SIG-M5 treated with dmso at 0.1 percent for 504 hours (cell line): Measurements from ENCODE around the gene DNAAF2.
"Not testable (repeated sequence)": the region's sequence is repeated elsewhere in the genome, so short reads cannot be mapped to it uniquely, and the experiment has no call there.

Source experiments
- DNase-seq: peaks from one replicate; lab custom pipeline; 2025; ENCODE audit not compliant: unreplicated experiment; lab: John Stamatoyannopoulos, UW

The DNAAF2 gene

DNA sequence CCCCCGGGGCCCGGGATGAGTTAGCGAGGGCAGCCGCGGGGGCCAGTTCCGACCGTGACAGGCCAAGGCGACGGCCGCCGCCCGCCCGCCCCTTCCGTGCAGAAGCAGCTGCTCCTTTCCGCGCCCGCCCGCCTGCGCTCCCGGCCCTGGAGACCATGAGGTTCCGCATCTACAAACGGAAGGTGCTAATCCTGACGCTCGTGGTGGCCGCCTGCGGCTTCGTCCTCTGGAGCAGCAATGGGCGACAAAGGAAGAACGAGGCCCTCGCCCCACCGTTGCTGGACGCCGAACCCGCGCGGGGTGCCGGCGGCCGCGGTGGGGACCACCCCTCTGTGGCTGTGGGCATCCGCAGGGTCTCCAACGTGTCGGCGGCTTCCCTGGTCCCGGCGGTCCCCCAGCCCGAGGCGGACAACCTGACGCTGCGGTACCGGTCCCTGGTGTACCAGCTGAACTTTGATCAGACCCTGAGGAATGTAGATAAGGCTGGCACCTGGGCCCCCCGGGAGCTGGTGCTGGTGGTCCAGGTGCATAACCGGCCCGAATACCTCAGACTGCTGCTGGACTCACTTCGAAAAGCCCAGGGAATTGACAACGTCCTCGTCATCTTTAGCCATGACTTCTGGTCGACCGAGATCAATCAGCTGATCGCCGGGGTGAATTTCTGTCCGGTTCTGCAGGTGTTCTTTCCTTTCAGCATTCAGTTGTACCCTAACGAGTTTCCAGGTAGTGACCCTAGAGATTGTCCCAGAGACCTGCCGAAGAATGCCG is 13.7 kb downstream of the DNAAF2 start:
- peak; percentile 52 for DNase-seq

DNA sequence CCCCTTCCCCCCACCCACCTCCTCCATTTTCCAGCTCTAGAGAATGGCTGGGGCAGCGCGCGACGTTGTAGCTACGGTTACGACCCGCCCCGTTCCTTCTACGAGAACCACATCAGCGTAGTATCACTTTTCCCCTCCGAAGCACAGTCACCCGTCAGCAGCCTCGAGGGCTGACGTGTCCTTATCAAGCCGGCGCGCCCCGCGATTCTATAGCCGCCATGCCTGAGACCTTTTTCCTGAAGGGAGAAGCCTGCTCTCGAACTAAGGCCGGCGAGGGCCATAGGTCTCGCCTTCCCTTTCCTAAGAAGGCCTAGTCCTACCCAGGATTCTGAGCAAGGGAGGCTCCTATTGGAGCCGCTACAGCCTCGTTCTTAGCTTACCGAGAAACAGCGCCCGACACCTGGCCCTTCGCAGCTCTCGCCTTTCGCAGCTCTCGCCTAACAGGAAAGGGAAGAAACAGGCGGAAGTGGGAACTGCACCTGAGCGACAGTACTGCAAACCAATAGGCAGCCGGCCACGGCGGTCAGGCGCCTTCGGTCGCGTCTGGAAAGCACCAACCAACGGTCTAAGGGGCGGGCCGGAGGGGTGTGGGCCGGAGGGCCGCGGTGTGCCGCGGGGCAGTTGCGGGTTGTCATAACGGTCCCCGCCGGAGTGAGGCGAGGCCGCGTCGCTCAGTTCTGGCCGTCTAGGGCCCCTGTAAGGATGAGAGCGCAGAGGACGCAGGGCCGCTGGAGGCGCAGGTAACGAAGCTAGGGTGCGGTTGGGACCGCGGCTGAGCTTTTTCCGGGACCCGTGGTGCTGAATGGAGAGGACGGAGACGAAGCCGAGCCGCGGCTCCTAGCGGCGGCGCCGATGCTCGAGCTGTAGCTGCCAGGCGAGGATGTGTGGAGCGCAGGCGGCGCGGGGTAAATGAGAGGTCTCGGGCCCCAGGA is 14.6 kb downstream of the DNAAF2 start, which contains the start of the genes MGAT2 and RPL36AL:
TSS of gene MGAT2 (plus strand) at position 618 of the 932 bp plus-strand sequence. CDS start 470 bp downstream, outside the sequence.
TSS of gene RPL36AL (minus strand) at position 445 of the 932 bp plus-strand sequence. CDS start 1,522 bp downstream, outside the sequence.
- peak; percentile 97 for DNase-seq

DNA sequence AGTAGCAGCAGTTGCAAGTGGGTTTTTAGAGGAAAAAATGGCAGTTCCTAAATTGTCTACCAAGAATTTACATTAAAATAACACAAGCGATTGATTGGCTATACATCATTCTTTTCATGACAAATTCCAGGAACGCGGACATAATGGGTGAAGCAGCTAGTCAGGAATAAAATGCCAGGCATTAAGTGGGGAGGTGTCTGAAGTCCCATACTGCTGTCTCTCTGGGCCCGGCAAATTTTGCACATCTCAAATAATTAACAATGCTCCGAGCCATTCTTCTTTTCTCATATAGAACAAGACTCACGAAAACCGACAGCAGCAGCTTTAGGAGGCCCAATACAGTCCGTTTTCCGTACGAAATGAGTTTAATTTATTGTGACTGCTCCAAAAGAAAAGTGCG is 15.3 kb downstream of the DNAAF2 start:
- DNase-seq, result no peak

DNA sequence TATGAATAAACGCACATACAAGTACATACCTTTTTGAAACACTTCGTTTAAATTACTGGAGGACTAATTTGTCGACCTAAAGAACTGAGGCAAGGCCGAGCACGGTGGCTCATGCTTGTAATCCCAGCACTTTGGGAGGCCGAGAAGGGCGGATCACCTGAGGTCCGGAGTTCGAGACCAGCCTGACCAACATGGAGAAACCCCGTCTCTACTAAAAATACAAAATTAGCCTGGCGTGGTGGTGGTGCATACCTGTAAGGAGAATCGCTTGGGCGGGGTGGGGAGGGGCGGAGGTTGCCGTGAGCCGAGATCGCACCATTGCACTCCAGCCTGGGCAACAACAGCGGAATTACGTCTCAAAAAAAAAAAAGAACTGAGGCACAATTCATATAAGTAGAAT is 15.8 kb downstream of the DNAAF2 start:
- not testable (repeated sequence) for DNase-seq

DNA sequence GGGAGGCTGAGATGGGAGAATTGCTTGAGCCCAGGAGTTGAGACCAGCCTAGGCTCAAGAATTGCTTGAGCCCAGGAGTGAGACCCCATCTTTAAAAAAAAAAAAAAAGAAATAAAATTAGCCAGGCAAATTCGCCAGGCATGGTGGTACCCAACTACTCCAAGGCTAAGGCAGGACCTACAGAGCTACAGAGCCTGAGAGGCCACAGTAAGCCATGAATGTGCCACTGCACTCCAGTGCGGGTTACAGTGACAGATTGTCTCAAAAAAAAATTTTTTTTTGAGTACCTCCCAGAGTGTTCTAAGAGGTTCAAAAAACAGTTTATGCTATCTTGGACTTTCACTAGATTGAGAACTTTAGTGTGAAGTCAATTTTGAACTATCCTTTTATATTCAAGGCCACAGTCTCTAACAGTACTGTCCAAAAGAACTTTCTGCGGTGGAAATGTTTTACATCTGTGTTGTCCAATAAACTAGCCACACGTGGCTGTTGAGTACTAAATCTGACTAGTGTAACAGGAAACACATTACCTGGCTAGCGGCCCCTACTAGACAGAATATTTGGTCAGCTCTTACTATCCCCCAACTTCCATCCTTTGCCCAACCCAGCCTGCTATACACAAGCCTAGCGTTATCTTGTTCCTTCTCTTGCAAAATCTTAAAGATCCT is 17.1 kb downstream of the DNAAF2 start:
- DNase-seq, result no peak

DNA sequence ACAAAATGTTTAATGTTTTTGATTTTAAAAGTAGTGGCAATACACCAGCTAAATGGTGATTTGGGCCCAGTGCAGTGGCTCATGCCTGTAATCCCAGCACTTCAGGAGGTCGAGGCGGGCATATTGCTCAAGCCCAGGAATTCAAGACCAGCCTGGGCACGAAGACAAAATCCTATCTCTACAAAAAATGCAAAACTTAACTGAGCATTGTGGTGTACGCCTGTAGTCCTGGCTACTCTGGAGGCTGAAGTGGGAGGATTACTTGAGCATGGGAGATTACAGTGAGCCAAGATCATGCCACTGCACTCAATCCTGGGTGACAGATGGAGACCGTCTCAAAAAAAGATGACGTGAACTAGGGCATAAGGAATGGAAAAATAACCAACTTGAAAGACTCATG is 19.3 kb downstream of the DNAAF2 start:
- DNase-seq, result no peak

DNA sequence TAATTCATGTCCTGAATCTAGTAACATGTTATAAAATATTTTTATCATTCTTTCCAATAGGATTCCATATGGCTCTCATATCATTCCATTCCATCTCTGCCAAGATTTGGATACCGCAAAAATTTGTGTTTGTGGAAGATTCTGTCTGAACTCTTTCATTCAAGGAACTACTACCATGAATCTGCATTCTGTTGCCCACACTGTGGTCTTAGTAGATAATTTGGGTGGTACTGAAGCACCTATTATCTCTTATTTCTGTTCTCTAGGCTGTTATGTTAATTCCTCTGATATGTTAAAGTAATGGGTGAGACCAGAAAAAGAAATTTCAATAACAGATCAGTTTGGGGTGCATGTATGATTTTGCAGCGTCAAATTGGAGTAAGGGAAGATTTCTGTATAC is 20.8 kb downstream of the DNAAF2 start:
- DNase-seq, result no peak

DNA sequence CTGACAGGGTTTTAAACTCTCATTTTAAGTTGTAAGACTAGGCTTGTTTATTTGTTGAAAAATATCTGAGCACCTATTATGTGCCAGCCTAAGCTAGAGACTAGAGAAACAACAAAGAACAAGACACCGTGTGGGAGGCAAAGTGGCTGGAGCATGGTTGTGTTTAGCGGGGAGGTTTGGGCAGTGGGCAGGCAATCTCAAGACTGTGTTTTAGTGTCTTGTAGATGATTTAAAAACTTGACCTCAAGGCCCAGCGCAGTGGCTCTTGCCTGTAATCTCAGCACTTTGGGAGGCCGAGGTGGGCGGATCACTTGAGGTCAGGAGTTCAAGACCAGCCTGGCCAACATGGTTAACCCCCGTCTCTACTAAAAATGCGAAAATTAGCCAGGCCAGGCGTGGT is 22.4 kb downstream of the DNAAF2 start:
- DNase-seq, result no peak

DNA sequence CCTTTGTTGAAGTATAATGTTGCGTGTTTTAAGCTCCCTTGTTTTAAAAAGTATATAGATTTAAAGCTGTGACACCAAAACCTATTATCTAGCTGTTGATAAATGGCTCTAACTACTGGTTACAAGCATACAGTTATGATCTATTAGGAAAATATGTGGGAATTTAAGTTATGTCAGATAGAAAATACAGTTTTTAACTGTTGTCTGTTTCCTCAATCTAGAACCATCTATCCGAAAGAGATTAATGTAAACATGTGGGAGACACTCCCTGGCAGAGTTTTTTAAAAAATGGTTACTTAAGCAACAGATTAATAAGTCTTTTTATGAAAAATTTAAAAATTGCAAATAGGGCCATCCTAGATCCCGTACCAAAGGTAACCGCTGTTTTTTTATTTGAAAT is 22.8 kb downstream of the DNAAF2 start:
- DNase-seq, result no peak

DNA sequence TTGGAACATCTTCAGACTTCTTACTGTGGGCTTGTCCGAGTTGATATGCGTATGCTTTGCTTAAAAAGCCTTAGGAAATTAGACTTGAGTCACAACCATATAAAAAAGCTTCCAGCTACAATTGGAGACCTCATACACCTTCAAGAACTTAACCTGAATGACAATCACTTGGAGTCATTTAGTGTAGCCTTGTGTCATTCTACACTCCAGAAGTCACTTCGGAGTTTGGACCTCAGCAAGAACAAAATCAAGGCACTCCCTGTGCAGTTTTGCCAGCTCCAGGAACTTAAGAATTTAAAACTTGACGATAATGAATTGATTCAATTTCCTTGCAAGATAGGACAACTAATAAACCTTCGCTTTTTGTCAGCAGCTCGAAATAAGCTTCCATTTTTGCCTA is 27.5 kb downstream of the DNAAF2 start:
- no peak for DNase-seq

DNA sequence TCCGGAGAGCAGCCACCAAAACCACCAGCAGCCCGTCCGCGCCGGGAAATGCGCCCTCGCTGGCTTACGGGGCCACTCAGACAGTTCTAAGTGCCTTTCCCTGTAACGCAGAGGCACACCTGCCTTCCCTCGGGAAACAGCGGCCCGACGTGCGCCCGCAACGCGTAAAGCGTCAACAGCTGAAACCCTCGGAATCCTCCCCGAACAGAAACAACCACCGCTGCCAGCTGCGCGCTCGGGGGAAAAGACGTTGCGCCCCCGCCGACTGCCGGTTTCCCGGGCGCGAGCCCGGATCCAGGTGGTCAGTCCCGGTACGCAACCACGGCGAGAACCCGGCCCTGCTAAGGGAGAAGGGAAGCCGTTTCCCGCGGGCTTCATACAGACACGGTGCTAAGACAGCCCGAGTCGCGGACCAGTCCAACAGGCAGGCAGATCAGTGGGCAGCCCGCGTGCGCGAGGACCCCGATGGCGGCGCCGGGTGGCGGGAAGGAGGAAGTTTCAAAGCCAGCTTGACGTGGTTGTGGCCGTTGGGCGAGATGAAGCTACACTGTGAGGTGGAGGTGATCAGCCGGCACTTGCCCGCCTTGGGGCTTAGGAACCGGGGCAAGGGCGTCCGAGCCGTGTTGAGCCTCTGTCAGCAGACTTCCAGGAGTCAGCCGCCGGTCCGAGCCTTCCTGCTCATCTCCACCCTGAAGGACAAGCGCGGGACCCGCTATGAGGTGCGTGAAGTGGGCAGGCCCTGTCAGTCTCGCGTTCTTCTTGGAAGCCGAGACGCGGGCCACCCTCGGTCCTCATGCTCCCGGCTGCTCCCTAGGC is 36.4 kb downstream of the DNAAF2 start, which contains the start of gene LRR1:
TSS of gene LRR1 (plus strand) at position 456 of the 816 bp plus-strand sequence. CDS start at position 537, 81 bp downstream.
- peak; percentile 75 for DNase-seq

DNA sequence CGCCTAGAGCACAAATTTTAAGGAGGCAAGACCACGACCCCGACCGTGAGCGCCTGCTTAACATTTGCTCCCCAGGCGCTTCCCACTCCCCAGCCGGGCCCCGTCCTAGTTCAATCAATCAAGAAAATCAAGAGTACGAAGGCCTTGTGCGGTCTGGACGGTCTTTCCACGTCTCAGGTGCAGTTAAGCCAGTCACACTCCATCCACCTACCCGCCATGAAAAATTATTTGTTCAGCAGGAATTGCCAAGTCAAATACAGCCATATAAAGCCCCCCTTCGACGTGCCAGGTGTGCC is 36.9 kb downstream of the DNAAF2 start:
- DNase-seq, result no peak

DNA sequence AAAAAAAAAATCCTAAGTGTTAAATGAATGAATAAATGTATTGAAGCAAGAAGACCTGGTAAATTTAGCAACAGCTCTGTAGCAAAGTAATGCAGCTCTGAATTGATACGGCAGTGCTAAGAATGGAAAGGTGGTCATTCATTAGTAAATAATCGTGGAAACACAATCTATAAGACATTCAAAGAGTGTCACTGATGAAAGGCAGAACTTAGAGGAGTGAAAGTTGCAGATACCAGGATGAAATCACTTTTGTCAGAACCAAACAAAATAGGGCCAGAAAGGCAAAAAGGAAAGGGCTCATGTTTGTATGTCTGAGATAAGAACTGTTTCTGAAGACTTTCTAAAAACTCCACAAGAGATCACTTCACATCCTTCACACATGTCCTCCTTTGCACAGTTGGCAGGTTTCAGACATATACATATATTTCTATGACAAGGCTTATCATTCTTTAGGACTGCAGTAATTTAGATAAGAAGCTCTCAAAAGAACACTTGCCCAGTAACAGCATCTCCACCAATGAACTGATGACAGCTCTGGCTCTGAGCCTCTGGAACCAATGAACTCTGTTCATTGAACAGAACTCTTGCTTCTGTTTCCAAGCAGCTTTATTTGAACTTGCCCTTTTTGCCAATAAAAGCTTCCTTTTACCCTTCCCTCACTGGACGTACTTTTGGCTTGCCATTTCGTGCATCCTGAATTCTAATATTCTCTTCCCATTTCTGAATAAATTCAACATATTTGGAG is 40.5 kb downstream of the DNAAF2 start:
- peak; percentile 35 for DNase-seq

DNA sequence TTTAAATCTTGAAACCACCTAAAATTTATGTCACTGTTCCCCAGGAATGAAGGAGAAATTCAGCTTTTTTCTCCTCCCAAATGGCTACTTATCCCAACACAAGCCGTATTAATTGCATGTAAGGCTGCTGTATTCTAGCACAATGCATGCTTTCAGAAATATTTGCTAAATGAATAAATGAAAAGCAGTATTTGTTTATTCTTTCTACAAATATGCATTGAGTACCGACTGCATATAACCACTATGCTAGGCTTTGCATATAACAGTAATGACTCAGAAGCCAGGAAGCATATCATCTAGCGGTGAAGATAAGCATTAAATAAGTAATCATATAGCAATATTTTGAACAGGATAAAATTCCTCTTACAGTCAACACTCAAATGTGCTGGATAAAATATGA is 42.0 kb downstream of the DNAAF2 start:
- DNase-seq, result no peak

DNA sequence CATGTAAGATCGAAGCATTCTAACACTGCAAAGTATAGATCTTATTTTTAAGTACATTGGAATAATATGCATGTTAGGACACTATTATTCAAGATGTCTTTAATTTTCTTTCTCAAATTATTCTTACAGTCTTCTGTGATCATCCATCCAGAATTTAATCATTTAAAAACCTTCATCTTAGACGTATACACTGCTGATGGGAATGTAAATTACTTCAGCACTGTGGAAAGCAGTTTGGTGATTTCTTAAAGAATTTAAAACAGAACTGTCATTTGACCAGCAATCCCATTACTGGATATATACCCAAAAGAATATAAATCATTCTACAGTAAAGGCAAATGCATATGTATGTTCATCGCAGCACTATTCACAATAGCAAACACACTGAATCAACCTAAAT is 45.7 kb downstream of the DNAAF2 start:
- no peak for DNase-seq

DNA sequence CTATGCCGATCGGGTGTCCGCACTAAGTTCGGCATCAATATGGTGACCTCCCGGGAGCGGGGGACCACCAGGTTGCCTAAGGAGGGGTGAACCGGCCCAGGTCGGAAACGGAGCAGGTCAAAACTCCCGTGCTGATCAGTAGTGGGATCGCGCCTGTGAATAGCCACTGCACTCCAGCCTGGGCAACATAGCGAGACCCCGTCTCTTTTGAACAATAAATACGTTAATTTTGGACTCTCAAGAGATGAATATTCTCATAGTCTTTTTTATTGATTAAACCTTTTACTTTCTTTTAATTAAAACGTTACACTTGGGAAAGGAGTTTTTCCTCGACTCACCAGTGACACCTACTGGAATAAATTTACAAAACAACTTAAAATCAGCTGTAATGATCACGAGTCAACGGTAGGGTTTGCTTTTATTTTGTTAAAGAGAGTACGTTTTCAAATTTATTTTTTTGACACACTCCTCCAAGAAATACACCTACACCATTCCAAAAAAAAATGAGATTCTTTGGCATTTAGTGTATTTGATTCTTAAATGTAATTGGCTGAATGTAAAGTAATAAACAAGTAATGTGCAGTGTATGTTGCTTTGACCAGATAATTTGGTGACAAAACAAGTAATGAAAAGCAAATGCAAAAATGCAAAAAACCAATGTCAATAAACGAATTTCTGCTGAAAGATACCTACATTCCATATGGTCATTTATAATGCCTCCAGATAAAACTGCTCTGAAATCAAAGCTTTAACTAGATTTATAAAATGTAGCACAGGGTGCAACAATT is 48.2 kb downstream of the DNAAF2 start:
- peak; percentile 73 for DNase-seq

DNA sequence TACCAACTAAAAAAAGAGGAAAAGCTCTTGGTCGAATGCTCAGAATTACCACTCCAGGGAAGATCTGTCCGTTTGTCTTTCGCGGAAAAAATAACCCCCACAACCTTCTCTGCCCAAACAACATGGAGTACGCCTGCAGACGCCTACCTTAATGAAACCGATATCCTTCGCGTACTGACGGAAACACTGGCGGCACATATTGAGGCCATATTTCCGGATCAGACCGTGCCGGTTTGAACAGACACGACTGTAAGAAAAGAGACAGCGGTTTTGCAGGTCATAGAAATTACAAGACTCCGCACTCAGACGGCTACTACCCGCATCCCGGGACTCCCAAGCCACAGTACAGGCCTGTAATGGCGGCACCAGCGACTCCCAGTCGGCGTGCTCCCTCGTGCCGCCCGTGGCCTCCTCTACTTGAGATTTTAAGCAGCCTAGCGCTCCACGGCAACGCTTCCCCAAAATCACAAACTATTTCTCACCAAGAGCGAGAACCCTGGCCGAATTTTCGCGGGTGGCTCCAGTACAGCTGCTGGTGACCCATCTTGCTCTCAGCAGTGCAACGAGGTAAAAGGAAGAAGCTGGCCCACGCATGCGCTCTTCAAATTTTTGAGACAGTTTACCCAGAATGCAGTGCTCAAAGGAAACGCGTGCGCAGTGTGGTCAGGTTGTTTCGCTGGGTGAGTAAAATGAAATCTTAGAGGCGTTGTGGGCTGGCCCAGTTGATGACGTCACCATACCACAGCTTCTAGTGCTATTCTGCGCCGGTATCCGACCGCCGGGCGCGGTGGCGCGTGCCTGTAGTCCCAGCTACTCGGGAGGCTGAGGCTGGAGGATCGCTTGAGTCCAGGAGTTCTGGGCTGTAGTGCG is 49.0 kb downstream of the DNAAF2 start, which contains the start of gene RPS29:
TSS of gene RPS29 (minus strand) at position 578 of the 870 bp plus-strand sequence. CDS start at position 544, 34 bp downstream.
- peak; percentile 98 for DNase-seq
